Hepatic stellate cell (primary cell): Measurements from ENCODE around the gene FOXG1.

Experiments
- DNase-seq: peaks from one replicate; pipeline ENCODE4 v3.0.0; 2011; ENCODE audit warnings: low spot score

The FOXG1 gene

DNA sequence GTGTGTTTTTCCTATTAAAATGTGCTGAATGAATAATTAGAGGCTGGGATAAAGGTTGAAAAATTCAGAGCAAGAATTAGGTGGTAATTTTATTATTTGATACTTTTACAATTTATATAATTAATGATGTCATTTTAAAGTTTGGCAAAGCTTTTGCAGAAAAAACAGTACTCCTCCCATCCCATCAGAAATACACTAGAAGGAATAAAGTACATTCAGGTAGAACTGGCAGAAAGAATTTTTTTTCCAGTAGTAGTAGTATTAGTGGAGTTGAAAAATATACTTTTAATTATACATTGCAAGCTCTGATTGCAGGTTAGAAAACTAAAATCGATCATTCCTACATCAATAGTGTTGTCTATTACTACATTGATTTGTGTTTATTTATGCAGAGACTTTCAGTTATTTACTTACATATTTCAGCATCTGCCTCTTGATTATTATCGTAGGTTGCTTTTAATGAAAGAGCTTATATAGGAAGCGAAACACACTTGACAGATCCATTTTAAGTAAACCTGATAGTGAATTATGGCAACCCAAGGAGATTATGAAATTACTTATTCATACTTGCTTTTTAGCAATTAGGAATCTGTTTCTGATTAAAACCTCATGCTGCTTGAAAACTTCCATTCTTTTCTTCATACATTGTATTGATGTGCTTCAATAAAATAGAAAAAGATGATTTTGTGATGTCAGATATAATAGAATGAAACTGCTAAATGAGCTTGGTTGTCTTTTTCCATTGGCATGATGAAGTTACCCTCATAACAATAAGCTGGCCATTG is 10.1 kb downstream of the FOXG1 start:
- DNase-seq: no peak

GRCh38 chr14:28777471-28778137 is 11.0 kb downstream of the FOXG1 start:
- DNase-seq: no peak

DNA sequence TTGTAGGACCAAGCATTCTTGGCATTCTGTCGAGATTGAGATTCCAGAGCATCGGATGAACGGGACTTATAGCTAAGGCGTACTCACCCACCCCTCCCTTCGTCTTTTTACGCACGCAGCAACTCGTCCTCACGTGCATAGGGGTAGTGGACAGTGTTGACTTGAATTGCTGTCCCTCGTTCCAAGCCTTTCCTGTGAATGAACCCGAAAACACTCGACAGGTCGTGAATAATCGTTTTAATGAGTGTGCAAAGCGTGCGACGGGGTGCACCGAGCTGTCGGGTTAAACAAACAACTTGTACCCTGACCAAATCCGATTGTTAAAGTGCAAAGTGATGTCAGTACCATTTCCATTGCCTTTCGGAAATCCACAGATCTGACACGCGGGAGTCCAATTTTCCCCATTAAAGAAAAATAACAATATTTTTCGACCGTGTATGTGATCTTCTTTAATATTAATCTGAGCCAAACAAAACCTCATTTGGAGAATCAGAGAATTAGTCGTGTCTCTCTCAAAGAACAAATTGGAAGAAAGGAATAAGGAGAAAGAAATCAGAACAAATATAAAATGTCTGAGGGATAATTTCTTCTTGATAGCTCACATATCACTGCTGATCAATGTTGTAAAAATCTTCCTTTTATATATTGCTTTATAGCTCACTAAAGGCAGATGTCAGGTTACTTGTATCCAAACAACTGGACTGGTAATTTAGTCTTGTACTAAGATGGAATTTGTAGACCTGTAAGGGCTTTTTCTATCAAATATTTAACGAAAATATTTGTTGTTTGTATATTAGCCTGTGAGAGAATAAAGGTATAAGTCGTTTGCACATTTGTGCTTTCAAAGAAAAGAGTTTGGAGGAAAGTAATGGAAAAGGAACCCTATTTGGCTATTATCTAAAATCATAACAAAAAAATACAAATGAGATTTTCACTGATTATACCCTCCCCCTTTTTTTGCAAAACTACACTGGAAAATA is 11.8 kb downstream of the FOXG1 start:
- no peak for DNase-seq

DNA sequence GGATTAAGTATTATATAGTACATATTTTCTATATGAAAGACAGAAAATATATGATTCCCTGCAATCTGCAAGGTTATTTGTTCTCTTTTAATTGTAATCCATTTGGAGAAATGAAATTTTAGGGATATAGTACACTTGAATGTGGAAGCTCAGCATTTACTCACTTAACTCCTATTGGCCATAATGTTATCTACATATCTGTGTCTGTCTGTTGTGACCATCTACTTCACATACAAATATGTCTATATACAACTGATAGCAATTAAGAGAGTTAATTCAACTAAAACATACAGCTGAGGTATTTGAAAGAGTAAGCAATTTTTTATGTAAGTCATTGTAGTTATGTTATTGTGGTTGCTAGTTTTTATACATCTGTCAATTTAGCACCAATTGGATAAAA is 12.9 kb downstream of the FOXG1 start:
- no peak for DNase-seq

- no peak for DNase-seq
These were observed 14.5 kb downstream of the FOXG1 start for GRCh38 chr14:28780843-28781820.

DNA sequence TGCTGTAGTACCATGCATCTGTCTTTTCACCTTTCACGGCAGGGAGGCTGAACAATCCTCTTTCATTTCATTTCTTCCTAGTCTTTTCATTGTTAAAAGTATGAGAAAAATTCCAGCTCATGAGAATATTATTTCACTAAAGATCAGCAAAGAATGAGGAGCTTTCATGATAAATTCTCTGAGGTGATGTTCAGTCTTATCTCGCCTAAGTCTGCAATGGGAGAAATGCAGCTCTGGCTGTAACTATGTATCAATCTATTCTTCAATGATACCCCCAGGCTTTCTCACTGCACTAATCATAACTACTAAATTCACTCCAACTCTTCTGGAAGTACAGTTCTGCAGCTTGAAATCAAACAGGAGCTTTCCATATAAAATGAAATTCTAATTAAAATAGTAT is 15.7 kb downstream of the FOXG1 start:
- no peak for DNase-seq

DNA sequence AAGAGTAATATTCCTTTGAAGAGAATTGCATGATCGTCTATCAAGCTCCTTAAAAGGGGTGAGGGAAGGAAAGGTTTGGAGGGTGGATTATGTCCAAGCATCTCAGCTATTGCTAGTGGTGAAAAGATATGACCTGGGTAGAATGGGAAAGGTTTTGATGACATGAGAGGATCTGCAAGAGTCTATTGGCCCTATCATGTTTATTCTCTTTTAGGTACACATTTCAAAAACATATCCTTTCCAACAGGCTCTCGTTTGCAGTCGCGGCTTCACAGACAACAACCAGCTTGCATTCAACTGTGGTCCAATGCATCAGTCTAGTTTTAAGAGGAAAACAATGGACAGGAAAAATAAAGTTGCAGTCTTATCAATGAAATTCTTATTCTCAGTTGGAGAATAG is 17.1 kb downstream of the FOXG1 start:
- no peak for DNase-seq

DNA sequence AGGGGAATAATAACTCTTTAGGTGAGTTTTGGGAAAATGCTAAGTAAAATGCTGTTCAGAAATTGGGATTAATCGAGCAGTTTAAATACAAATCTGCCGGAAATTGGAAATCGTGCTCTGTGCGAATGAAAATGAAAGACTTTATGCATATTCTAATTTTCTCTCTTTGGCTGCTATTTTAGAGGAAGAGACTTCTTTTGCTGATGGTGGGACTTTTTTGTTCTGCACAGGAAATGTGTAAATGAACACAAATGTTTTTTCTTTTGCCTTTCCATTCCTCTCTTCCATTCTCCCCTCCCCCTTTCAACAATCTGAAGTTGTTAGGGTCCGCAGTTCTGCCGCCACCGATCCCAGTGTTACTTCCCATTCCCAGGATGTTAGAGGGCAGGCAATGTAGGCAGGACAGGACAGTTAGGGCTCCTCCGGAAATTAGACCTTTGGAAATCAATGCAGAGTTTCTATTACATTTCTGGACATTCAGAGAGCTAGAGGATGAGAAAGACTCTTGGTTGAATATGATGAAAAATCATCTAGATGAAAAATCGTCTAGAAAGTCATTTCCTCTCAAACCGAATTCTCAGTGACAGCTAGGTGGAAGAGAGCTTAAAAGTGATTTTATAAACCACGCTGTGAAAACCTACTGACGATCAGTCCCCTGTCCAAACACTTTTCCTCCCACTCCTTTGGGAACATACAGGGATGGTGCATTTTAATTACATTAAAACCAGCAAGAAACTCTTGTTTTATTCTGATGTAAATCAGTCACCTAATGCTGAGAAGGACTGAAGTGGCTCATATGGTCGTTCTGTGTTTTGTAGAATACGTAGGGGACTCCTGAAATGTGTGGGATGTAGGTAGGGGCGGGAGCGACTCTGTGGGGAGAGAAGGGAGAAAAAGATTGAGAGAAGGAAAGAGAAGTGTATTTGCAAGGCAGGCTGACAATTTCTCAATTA is 17.8 kb downstream of the FOXG1 start:
- no peak for DNase-seq

- DNase-seq: no peak
These were observed 18.7 kb downstream of the FOXG1 start for GRCh38 chr14:28785096-28785952.

GRCh38 chr14:28807518-28807917 is 40.9 kb downstream of the FOXG1 start:
- DNase-seq: no peak

DNA sequence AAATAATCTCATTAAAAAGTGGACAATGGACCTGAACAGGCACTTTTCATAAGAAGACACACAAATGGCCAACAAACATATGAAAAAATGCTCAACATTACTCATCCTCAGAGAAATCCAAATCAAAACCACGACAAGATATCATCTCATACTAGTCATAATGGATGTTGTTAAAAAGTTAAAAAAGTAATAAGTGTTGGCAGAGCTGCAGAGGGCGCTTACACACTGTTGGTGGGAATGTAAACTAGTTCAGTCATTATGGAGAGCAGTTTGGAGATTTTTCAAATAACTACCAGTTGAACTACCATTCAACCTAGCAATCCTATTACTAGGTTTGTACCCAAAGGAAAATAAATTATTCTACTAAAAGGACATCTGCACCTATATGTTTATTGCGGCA is 47.2 kb downstream of the FOXG1 start:
- DNase-seq: no peak
